A549 (cell line): ENCODE measurements around the gene GTPBP3. TPM values are rescaled to one million over a fixed set of nuclear protein-coding genes. Genes with fewer than 3 reads are reported as not detected.

Experiments used
- ATAC-seq, 2 experiments: fragments of 200-7000 bp in 1 of 2; fragments of >200 bp in 1 of 2; cut with Nextera tagmentation in 1 of 2; cut with Tn5 transposase in 1 of 2; 3 replicates each; pipeline versions ENCODE4 v1.8.0 to v1.9.1; 2018 to 2020; ENCODE audit warnings: mild to moderate bottlenecking in 1 of 2, moderate library complexity in 1 of 2
- CTCF ChIA-PET: fragments of 300-600 bp; sonication (Branson Sonifier 250); formaldehyde crosslinking; extraction: SDS; loops from one replicate; lab custom pipeline; 2021; ENCODE audit warnings: antibody characterized with exemption, inconsistent platforms; lab: Yijun Ruan, JAX
- POLR2A ChIA-PET: fragments of 350-600 bp; formaldehyde crosslinking; extraction: SDS; loops from one replicate; lab custom pipeline; 2021; ENCODE audit warnings: antibody characterized with exemption, inconsistent platforms; lab: Yijun Ruan, JAX
- DNase-seq, 2 experiments: peaks; one replicate each; pipeline versions ENCODE4 v3.0.0 to v3.0.0-alpha.2; 2011 to 2016; ENCODE audit warnings: low read depth in 1 of 2, low spot score in 1 of 2
- FAIRE-seq: peaks from 2 replicates; lab custom pipeline; 2011; peaks lifted over from hg19 to GRCh38; lab: Jason Lieb, UNC
- H3K27ac ChIP-seq, 2 experiments: fragments of >200 bp; sonication (Bioruptor Twin); formaldehyde crosslinking; 3 replicates each; pipeline ENCODE4 v1.5.1; 2016 to 2017
- H3K4me1 ChIP-seq: fragments of >200 bp; sonication (Bioruptor Twin); formaldehyde crosslinking; 3 replicates; pipeline ENCODE4 v1.6.1; 2016
- H3K4me2 ChIP-seq: fragments of >200 bp; sonication (Bioruptor Twin); formaldehyde crosslinking; 3 replicates; pipeline ENCODE4 v1.6.1; 2016
- H3K4me3 ChIP-seq: fragments of >200 bp; sonication (Bioruptor Twin); formaldehyde crosslinking; 3 replicates; pipeline ENCODE4 v1.5.1; 2016
- H3K9me3 ChIP-seq: fragments of >200 bp; sonication (Bioruptor Twin); formaldehyde crosslinking; 3 replicates; pipeline ENCODE4 v1.6.1; 2016
- CBX2 ChIP-seq: fragments of 200-600 bp; sonication (generic); IDR thresholded peaks from 2 replicates; pipeline ENCODE4 v1.6.1; 2016; ENCODE audit warnings: low read depth, mild to moderate bottlenecking, borderline replicate concordance
- EHMT2 ChIP-seq: fragments of 200-600 bp; sonication (generic); IDR thresholded peaks from 2 replicates; pipeline ENCODE4 v1.6.1; 2016; ENCODE audit warnings: antibody characterized with exemption, low read depth, mild to moderate bottlenecking, moderate library complexity
- ELK1 ChIP-seq: fragments of 150-350 bp; IDR thresholded peaks from 2 replicates; pipeline ENCODE4 v1.6.1; 2014; ENCODE audit warnings: low read depth, mild to moderate bottlenecking, low read length
- ESRRA ChIP-seq: fragments of 150-350 bp; IDR thresholded peaks from 2 replicates; pipeline ENCODE4 v1.6.1; 2014; ENCODE audit warnings: mild to moderate bottlenecking, low read length, borderline replicate concordance
- FOXS1 ChIP-seq: fragments of 250-450 bp; sonication (Bioruptor Pico); IDR thresholded peaks from 2 replicates; pipeline ENCODE4 v1.5.0; 2020; ENCODE audit warnings: mild to moderate bottlenecking, moderate library complexity
- HOXA7 ChIP-seq: fragments of 250-450 bp; sonication (Bioruptor Pico); IDR thresholded peaks from 2 replicates; pipeline ENCODE4 v1.5.0; 2020; ENCODE audit warnings: mild to moderate bottlenecking, moderate library complexity
- HOXB5 ChIP-seq: fragments of 250-450 bp; sonication (Bioruptor Pico); IDR thresholded peaks from 2 replicates; pipeline ENCODE4 v1.5.0; 2020; ENCODE audit warnings: mild to moderate bottlenecking, moderate library complexity
- JUNB ChIP-seq: fragments of >200 bp; sonication (Bioruptor Twin); formaldehyde crosslinking; IDR thresholded peaks from 2 replicates; pipeline ENCODE4 v1.6.1; 2016
- KDM1A ChIP-seq: fragments of 200-600 bp; sonication (generic); IDR thresholded peaks from 2 replicates; pipeline ENCODE4 v1.6.1; 2016; ENCODE audit warnings: low read depth, mild to moderate bottlenecking
- KDM5A ChIP-seq: fragments of 200-600 bp; sonication (generic); IDR thresholded peaks from 2 replicates; pipeline ENCODE4 v1.6.1; 2016; ENCODE audit warnings: antibody characterized with exemption, mild to moderate bottlenecking
- MAZ ChIP-seq: fragments of 150-350 bp; IDR thresholded peaks from 2 replicates; pipeline ENCODE4 v1.6.1; 2014; ENCODE audit warnings: antibody characterized with exemption, low read depth, low read length, borderline replicate concordance
- NR3C1 ChIP-seq: fragments of >200 bp; sonication (Bioruptor Twin); formaldehyde crosslinking; IDR thresholded peaks from 3 replicates; pipeline ENCODE4 v1.6.1; 2017
- PHF8 ChIP-seq: fragments of 200-600 bp; sonication (generic); IDR thresholded peaks from 2 replicates; pipeline ENCODE4 v1.6.1; 2016; ENCODE audit warnings: low read depth, mild to moderate bottlenecking, antibody characterized with exemption, moderate library complexity, borderline replicate concordance
- POLR2A ChIP-seq: IDR thresholded peaks from 2 replicates; pipeline ENCODE4 v1.6.1; 2012; ENCODE audit warnings: mild to moderate bottlenecking, low read length
- RAD21 ChIP-seq, 2 experiments: fragments of >200 bp in 1 of 2; sonication (Bioruptor Twin) in 1 of 2; formaldehyde crosslinking in 1 of 2; IDR thresholded peaks in 1 of 2; conservative IDR thresholded peaks in 1 of 2; 2 replicates in 1 of 2; 3 replicates in 1 of 2; pipeline ENCODE4 v1.6.1; 2012 to 2018; ENCODE audit warnings: inconsistent platforms in 1 of 2
- RARB ChIP-seq: fragments of 250-450 bp; sonication (Bioruptor Pico); IDR thresholded peaks from 2 replicates; pipeline ENCODE4 v1.8.0; 2021; ENCODE audit warnings: mild to moderate bottlenecking, moderate library complexity
- RFX5 ChIP-seq: fragments of 450-650 bp; IDR thresholded peaks from 2 replicates; pipeline ENCODE4 v1.7.1; 2014; ENCODE audit warnings: antibody characterized with exemption, mild to moderate bottlenecking, moderate library complexity
- TP53 ChIP-seq: fragments of 250-450 bp; sonication (Bioruptor Pico); IDR thresholded peaks from 2 replicates; pipeline ENCODE4 v1.5.0; 2021; ENCODE audit warnings: mild to moderate bottlenecking, moderate library complexity
- ZFP36 ChIP-seq: fragments of 450-650 bp; IDR thresholded peaks from 2 replicates; pipeline ENCODE4 v1.6.1; 2014; ENCODE audit warnings: borderline replicate concordance; ENCODE audit not compliant: partially characterized antibody
- ZNF302 ChIP-seq: fragments of 250-450 bp; sonication (Bioruptor Pico); IDR thresholded peaks from 2 replicates; pipeline ENCODE4 v1.9.0; 2021; ENCODE audit warnings: inconsistent platforms, mild to moderate bottlenecking, moderate library complexity
- ZSCAN20 ChIP-seq: fragments of 250-450 bp; sonication (Bioruptor Pico); IDR thresholded peaks from 2 replicates; pipeline ENCODE4 v1.8.0; 2022; ENCODE audit warnings: mild to moderate bottlenecking, moderate library complexity
- WGBS: methylation state at CpG from one replicate; pipeline ENCODE4 v1.1.6; 2017; ENCODE audit errors: missing lambda C conversion rate; 5-methylcytosine and 5-hydroxymethylcytosine counted together
- polyA plus RNA-seq, 4 experiments: library from polyadenylated mRNA; depleted of rRNA in 3 of 4; stranded (reverse); fragments of >200 nt; fragmentation: RNase III in 1 of 4; extraction: RNeasy Plus Mini Kit Qiagen cat#74134 plus additional on column Dnase treatment in 1 of 4; gene quantifications; 2 replicates in 3 of 4; 3 replicates in 1 of 4; pipeline ENCODE4 v1.2.3, GENCODE V29; 2011 to 2017
- TF ChIP-seq, protein P1 (sequence below): fragments of 200-600 bp; sonication (generic); IDR thresholded peaks from 2 replicates; pipeline ENCODE4 v1.6.1; 2016; ENCODE audit warnings: antibody characterized with exemption, mild to moderate bottlenecking, moderate library complexity

The GTPBP3 gene
- polyA plus RNA-seq, 2 of the 4 experiments (the other 2 are of a cell fraction), result 10.6 to 19.3 TPM

- ATAC-seq (no peak), FAIRE-seq (no peak), DNase-seq (no peak)
- ChIA-PET POLR2A (no interaction called here), CTCF (interaction anchor here (0.5 kb wide), 1 partner anchor 477 kb away, joined by 4 read pairs; no protein-coding TSS in a partner anchor)
- Histone ChIP-seq H3K4me1 (no peaks in the 10 kb centered on the region), H3K4me3 (no peak overlapping the region), H3K4me2 (no peak overlapping the region), H3K9me3 (no peaks in the 10 kb centered on the region), H3K27ac (no peak overlapping the region)
- 95% methylated on average over 12 of the region's 20 CpGs for WGBS
- TF ChIP-seq NR3C1 (no peak), EHMT2 (no peak), ESRRA (no peak), HOXB5 (CRISPR knock-in tag) (no peak)
These were observed 12.2 kb upstream of the GTPBP3 start for GRCh38 chr19:17325133-17325532.

DNA sequence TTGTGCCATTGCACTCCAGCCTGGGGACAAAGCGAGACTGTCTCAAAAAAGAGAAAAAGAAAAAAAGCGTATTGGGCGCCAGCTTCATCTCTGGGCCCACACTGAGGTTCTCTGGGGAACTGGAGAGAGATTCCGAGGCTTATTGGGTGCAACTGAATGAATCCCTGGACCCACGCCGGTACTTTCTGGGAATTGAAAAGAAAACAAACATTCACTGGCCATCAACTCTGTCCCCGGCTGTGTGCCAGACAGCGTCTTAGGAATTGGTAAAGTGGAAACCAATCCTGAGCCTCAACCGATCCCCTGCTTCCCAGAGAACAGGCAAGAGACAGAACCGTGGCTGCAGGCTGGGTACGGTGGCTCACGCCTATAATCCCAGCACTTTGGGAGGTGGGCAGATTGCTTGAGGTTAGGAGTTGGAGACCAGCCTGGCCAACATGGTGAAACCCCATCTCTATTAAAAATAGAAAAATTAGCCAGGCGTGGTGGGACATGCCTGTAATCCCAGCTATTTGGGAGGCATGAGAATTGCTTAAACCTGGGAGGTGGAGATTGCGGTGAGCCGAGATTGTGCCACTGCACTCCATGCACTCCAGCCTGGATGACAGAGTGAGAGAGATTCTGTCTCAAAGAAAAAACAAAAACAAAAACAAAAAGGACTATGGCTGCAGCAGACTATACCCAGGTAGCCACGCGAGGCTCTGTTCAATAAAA is 11.3 kb upstream of the GTPBP3 start:
- Histone ChIP-seq H3K4me1 (no peaks in the 10 kb centered on the region), H3K9me3 (no peaks in the 10 kb centered on the region), H3K4me2 (no peak overlapping the region), H3K27ac (no peak overlapping the region), H3K4me3 (no peak overlapping the region)
- ChIA-PET POLR2A (interaction anchor here (0.9 kb wide), 1 partner anchor 17 kb away, joined by 3 read pairs; the partner anchor contains the start of gene DDA1), CTCF (interaction anchor here (0.5 to 1.1 kb wide), 3 partner anchors 8 to 478 kb away, joined by 4 to 6 read pairs (median 4); no protein-coding TSS in a partner anchor)
- DNase-seq (no peak), FAIRE-seq (no peak), ATAC-seq (no peak)
- TF ChIP-seq RAD21 (conservative IDR thresholded peaks at IDR 0.05 in 1 of 2, IDR thresholded peaks at IDR 0.05 in 1 of 2) (no peak), NR3C1 (no peak)
- 86% methylated on average over 17 of the region's 17 CpGs for WGBS

GRCh38 chr19:17326595-17326966 is 10.8 kb upstream of the GTPBP3 start:
- DNase-seq, result no peak
- no peak for FAIRE-seq
- Histone ChIP-seq H3K27ac (no peak overlapping the region), H3K4me1 (no peaks in the 10 kb centered on the region), H3K4me3 (no peak overlapping the region), H3K4me2 (no peak overlapping the region), H3K9me3 (no peaks in the 10 kb centered on the region)
- 85% methylated on average over 11 of the region's 11 CpGs for WGBS
- no peak for ATAC-seq
- POLR2A ChIA-PET, result interaction anchor here (0.9 kb wide), 1 partner anchor 17 kb away, joined by 3 read pairs; the partner anchor contains the start of gene DDA1
- CTCF ChIA-PET, result interaction anchor here (1.0 to 1.1 kb wide), 3 partner anchors 9 to 16 kb away, joined by 3 to 6 read pairs (median 4); no protein-coding TSS in a partner anchor
- no peak for TF ChIP-seq POLR2A
- TF ChIP-seq RARB (CRISPR knock-in tag), result no peak
- no peak for TF ChIP-seq HOXA7 (CRISPR knock-in tag)
- TF ChIP-seq ZNF302 (CRISPR knock-in tag), result no peak
- TF ChIP-seq FOXS1 (CRISPR knock-in tag), result no peak
- no peak for TF ChIP-seq MAZ
- no peak for TF ChIP-seq TP53 (CRISPR knock-in tag)
- TF ChIP-seq EHMT2, result no peak
- TF ChIP-seq JUNB, result no peak
- no peak for TF ChIP-seq KDM5A
- TF ChIP-seq RFX5, result no peak
- no peak for TF ChIP-seq PHF8
- TF ChIP-seq CBX2, result no peak
- no peak for TF ChIP-seq KDM1A
- no peak for TF ChIP-seq ZSCAN20
- TF ChIP-seq ELK1, result no peak
- no peak for TF ChIP-seq ZFP36
- TF ChIP-seq, protein P1, sequence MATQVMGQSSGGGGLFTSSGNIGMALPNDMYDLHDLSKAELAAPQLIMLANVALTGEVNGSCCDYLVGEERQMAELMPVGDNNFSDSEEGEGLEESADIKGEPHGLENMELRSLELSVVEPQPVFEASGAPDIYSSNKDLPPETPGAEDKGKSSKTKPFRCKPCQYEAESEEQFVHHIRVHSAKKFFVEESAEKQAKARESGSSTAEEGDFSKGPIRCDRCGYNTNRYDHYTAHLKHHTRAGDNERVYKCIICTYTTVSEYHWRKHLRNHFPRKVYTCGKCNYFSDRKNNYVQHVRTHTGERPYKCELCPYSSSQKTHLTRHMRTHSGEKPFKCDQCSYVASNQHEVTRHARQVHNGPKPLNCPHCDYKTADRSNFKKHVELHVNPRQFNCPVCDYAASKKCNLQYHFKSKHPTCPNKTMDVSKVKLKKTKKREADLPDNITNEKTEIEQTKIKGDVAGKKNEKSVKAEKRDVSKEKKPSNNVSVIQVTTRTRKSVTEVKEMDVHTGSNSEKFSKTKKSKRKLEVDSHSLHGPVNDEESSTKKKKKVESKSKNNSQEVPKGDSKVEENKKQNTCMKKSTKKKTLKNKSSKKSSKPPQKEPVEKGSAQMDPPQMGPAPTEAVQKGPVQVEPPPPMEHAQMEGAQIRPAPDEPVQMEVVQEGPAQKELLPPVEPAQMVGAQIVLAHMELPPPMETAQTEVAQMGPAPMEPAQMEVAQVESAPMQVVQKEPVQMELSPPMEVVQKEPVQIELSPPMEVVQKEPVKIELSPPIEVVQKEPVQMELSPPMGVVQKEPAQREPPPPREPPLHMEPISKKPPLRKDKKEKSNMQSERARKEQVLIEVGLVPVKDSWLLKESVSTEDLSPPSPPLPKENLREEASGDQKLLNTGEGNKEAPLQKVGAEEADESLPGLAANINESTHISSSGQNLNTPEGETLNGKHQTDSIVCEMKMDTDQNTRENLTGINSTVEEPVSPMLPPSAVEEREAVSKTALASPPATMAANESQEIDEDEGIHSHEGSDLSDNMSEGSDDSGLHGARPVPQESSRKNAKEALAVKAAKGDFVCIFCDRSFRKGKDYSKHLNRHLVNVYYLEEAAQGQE, result no peak
